DMS53 treated with DMSO at 0.1 percent for 48 hours (cell line): ENCODE measurements around the gene MET.

Experiments used
- DNase-seq: peaks from one replicate; lab custom pipeline; 2025; ENCODE audit not compliant: unreplicated experiment; lab: John Stamatoyannopoulos, UW

The MET gene

DNA sequence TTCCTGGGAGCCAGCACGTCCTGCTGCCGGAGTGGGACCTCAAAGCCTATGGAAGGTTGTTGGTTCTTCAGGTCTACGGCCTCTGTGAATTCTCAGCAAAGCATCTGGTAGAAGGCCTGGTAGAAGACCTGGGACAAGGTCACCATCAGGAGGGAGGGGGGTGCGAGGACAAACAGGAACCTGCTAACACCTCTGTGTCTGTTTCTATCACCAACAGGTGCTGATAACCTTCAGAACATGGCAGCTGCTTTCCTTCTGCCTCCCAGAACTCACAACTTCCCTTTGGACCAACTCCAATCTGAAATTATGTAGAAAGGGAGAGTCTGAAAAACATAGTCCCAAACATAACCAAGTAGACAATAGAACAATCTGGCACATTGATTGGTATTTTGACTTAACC lies 8.3 kb upstream of the MET start:
- DNase-seq, result no peak

DNA sequence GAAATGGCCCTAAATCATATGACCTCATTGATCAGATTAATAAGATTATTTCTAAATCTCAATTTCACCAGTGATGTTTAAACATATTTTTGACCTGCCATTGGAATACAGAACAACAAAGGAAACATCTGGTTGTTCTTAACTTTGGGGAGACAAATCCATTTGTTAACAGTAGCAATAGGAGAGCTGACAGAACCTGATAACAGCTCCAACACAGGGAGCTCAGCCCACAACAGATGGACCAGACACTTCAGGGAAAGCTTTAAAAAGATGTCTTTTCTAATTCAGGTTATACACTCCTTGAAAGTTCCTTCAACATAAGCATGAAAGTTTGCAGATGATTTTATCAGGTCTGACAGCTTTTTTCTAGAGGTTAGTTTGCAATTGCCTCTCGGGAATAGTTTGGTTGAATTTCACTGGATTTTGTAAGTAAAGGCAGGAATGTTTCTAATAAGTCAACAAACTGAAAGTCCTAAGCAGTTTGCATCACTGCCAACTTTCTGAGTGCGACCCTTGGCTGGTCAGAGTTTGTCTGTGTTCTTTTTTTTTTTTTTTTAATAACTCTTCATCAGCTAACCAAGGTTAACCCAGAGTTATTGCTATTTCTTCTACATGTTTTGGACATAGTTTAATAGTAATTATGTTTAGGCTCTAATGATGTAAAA lies 6.5 kb upstream of the MET start:
- DNase-seq, result no peak

DNA sequence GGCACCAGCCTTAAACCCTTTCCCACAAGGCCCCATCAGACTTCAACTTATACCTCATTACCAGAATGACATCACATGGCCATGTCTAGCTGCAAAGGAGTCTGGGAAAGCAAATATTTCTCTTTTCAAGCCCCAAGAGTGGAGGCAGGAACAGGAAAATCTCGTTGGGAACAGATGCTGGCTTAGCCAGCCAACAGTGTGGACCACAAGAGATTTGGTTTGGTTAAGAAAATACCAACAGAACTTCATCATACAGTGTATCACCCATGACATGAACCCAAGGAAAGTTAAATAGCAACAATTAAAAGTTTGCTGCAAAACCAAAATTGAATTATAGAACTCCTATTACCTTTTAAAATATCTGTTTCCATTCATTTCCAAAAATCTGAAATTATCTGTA lies 2.2 kb upstream of the MET start:
- no peak for DNase-seq

DNA sequence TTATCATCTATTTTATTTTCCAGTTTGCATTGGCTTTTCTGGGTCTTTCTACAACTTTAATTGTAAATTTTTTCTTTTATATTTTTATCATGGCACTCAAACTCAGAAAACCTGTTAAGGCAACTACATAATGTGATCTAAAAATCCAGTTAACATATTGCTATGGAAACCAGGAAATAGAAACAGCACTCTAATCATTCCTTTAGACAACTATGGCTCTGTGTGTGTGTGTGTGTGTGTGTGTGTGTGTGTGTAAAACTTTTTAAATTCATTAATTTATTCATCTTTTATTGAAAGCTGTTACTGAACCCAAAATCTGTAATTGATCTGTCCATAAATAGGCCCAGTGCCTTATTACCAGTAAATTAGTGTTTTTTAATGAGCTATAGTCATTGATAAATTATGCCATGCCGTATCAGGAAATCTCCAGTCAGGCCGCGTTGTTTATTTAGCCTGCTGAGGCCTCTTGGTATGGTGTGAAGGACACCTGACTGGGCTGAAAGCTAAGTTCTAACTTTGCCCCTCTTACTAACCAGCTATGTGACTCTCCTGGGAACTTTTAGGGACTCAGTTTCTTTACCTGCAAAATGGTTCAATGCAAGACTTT lies 1.5 kb upstream of the MET start:
- DNase-seq, result no peak

- DNase-seq, result no peak
Measured at GRCh38 chr7:116671111-116671510, 885 bp upstream of the MET start.

DNA sequence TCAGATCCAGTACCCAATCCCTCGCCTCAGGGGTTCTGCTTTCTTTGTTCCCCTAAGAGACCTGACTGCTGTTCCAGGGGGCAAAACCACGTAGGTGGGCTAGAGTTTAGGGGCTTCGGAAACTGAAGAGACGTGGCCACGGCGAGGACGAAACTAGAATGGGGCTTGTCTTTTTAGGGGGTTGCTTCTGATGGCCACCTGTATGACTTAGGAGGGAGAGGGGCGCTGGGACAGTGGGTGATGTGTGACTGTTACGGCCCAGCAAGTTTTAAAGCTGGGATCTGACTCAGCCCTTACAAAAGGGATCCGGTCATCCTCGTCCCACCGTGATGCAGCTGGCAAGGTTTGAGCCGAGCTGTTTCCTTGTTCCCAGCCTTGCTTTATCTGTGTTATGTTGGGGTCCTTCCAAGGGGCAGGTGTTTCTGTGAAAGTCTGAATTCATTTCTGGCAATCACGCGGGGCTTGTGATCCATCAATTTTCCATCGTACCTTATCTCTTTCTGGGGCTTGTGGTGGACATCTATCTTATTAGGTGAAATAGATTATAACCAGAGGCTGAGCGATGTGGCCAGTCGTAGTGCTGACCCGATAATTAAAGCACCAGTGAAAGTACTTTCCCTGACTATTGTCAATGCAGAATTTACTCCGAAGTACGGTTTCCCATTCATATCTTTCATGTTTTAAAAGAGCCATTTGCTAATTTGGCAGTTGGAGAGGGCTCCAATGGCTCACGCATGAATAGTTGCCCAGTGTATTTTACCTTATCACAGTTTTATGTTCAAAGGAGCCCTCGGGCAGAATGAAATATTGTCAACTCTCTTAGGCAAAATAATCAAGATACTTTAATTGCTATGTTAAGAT lies 830 bp downstream of the MET start:
- peak; percentile 78 for DNase-seq

GRCh38 chr7:116673457-116673865 lies 1.5 kb downstream of the MET start:
- DNase-seq, result no peak

GRCh38 chr7:116674508-116675173 lies 2.6 kb downstream of the MET start:
- no peak for DNase-seq

- DNase-seq, result no peak
Measured at GRCh38 chr7:116675812-116676355, 3.9 kb downstream of the MET start.

GRCh38 chr7:116678780-116679179 lies 6.8 kb downstream of the MET start:
- no peak for DNase-seq

DNA sequence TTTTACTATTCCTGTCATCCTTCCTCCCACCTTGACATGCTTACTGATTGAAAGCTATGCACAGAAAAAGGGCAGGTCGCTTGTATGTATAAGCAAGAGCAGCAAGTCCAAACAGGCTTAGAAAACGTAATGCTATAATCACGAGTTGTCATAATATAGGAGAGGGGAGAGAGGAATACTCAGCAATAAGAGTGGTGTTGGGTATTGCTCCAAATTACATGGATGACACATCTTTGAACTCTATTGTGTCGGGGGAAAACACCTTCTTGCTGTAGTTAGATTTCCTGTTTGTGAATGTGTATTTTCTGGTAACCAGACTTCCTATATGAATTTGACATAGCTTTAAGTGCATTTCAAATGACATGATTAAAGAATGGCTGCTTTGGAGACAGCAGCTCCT lies 7.5 kb downstream of the MET start:
- no peak for DNase-seq

DNA sequence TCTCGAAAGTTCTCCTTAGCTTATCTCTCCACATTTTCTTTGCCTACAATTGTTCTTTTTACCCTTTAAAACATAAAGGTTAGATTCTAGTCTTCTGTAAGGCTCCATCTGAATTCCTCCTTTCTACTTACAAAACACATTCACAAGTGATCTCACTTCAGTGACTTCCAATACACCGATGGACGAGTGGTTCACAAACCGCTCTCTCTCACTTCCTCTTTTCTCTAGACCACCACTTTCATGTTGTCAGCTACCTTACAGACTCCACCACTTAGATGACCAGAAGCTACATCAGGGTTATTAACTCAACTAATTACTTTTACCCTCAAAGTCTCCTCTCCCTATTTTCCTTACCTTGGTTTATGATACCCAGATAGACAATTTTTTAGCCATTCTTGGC lies 11.8 kb downstream of the MET start:
- DNase-seq, result no peak

GRCh38 chr7:116686033-116686432 lies 14.0 kb downstream of the MET start:
- DNase-seq, result no peak

DNA sequence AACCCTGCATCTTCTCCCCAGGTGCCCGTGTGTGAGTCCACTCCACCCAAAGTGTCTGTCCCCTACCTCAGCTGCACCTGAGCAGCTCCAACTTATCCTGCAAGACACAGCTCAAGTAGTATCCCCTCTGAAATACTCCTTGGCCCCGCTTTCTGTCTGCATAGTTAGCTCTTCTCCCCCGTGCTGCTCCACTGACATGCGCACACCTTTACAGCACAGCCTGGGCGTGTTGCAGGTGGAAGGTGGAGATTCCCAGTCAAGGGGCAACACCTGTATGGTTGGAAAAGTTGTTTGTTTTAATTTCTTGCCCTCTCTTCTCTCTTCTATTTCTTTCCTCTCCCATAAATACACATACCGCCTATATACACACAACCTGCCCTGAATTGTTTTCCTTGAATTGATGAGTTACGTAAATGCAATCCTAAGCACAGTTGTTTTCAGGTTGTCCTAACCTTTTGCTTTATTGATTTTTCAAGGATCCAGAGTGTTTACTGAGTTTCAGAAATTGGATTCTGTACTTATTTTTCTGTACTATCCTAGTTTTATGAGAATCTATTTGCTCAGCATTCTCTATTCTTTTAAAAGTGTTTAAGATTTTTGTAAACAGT lies 14.9 kb downstream of the MET start:
- DNase-seq, result no peak

GRCh38 chr7:116687801-116688201 lies 15.8 kb downstream of the MET start:
- no peak for DNase-seq

GRCh38 chr7:116689790-116690259 lies 17.8 kb downstream of the MET start:
- no peak for DNase-seq

GRCh38 chr7:116691664-116692063 lies 19.7 kb downstream of the MET start:
- DNase-seq, result no peak

- no peak for DNase-seq
Measured at GRCh38 chr7:116692401-116693308, 20.7 kb downstream of the MET start.

- DNase-seq, result no peak
Measured at GRCh38 chr7:116696707-116697106, 24.7 kb downstream of the MET start.

GRCh38 chr7:116697152-116697551 lies 25.2 kb downstream of the MET start:
- DNase-seq, result no peak
